Naive thymus-derived CD4-positive, alpha-beta T cell (primary cell): ENCODE results near the gene EXOG. TPM values are rescaled to one million over a fixed set of nuclear protein-coding genes. Genes with fewer than 3 reads are reported as not detected.
A peak's percentile ranks its signal among the peaks of the same experiment; 100 is the strongest.

ENCODE experiments used
- ATAC-seq: fragments of 150-1000 bp; cut with Tn5 transposase; 2 replicates; pipeline ENCODE4 v1.10.0; 2021; ENCODE audit warnings: mild to moderate bottlenecking, moderate library complexity
- CTCF ChIA-PET: fragments of 350-600 bp; sonication (Branson Sonifier 250); formaldehyde crosslinking; loops from one replicate; lab custom pipeline; 2021; ENCODE audit warnings: antibody characterized with exemption; lab: Charles Lee
- POLR2A ChIA-PET: fragments of 350-600 bp; sonication (Branson Sonifier 250); formaldehyde crosslinking; loops from one replicate; lab custom pipeline; 2021; ENCODE audit warnings: antibody characterized with exemption, inconsistent platforms; lab: Charles Lee
- DNase-seq, 9 donors: peaks; one replicate each; pipeline versions ENCODE4 v3.0.0 to v3.0.0-alpha.2; 2020 to 2022; ENCODE audit warnings: mixed read lengths in 1 of 9
- H3K27ac ChIP-seq: one replicate; pipeline ENCODE4 v1.7.0; 2013; ENCODE audit warnings: mild to moderate bottlenecking, low read depth, low read length, moderate library complexity
- H3K27me3 ChIP-seq, 2 donors: one replicate each; pipeline ENCODE4 v1.7.0; 2013; ENCODE audit warnings: low read length in 2 of 2, mild to moderate bottlenecking in 2 of 2, moderate library complexity in 2 of 2; ENCODE audit not compliant: control insufficient read depth in 2 of 2, insufficient read depth in 2 of 2
- H3K36me3 ChIP-seq, 3 experiments: 1 replicate in 2 of 3; 2 replicates in 1 of 3; pipeline ENCODE4 v1.7.0; 2013; ENCODE audit warnings: low read length in 3 of 3, mild to moderate bottlenecking in 3 of 3, moderate library complexity in 1 of 3; ENCODE audit not compliant: insufficient read depth in 3 of 3, control insufficient read depth in 2 of 3
- H3K4me1 ChIP-seq, 2 donors: one replicate each; pipeline ENCODE4 v1.7.0; 2013; ENCODE audit warnings: low read length in 2 of 2, mild to moderate bottlenecking in 2 of 2, moderate library complexity in 1 of 2; ENCODE audit not compliant: control insufficient read depth in 2 of 2, insufficient read depth in 2 of 2
- H3K4me3 ChIP-seq: 2 replicates; pipeline ENCODE4 v1.7.0; 2013; ENCODE audit warnings: mild to moderate bottlenecking, low read length
- H3K9me3 ChIP-seq, 3 experiments: 1 replicate in 2 of 3; 2 replicates in 1 of 3; pipeline ENCODE4 v1.7.0; 2013; ENCODE audit warnings: low read length in 3 of 3; ENCODE audit not compliant: control insufficient read depth in 2 of 3
- H3K27ac Mint-ChIP-seq, 9 donors: one replicate each; pipeline ENCODE4 v1.8.0; 2020 to 2022; ENCODE audit warnings: mixed read lengths in 9 of 9, mild to moderate bottlenecking in 8 of 9, moderate library complexity in 5 of 9, inconsistent platforms in 2 of 9
- H3K27me3 Mint-ChIP-seq, 5 donors: one replicate each; pipeline ENCODE4 v1.8.0; 2021 to 2022; ENCODE audit warnings: mixed read lengths in 5 of 5, mild to moderate bottlenecking in 1 of 5
- H3K36me3 Mint-ChIP-seq, 5 donors: one replicate each; pipeline ENCODE4 v1.8.0; 2020 to 2022; ENCODE audit warnings: mixed read lengths in 5 of 5, mild to moderate bottlenecking in 3 of 5, inconsistent platforms in 1 of 5
- H3K4me1 Mint-ChIP-seq, 7 donors: one replicate each; pipeline ENCODE4 v1.8.0; 2020 to 2022; ENCODE audit warnings: mixed read lengths in 7 of 7, mild to moderate bottlenecking in 3 of 7, inconsistent platforms in 1 of 7
- H3K4me3 Mint-ChIP-seq, 10 donors: one replicate each; pipeline ENCODE4 v1.8.0; 2020 to 2022; ENCODE audit warnings: mild to moderate bottlenecking in 10 of 10, mixed read lengths in 10 of 10, moderate library complexity in 6 of 10, inconsistent platforms in 2 of 10
- H3K9me3 Mint-ChIP-seq, 11 donors: one replicate each; pipeline ENCODE4 v1.8.0; 2020 to 2022; ENCODE audit warnings: mixed read lengths in 11 of 11, mild to moderate bottlenecking in 4 of 11, inconsistent platforms in 1 of 11, moderate library complexity in 1 of 11
- intact Hi-C, 2 donors: fragments of 100-400 bp; cut with micrococcal nuclease; formaldehyde crosslinking; loops; one replicate each; pipeline ENCODE4 v1.15.1; 2023
- polyA plus RNA-seq, 2 donors: library from polyadenylated mRNA; unstranded; fragments of 300-500 nt; fragmentation: Illumina TruSeq; gene quantifications; one replicate each; pipeline ENCODE4 v1.2.3, GENCODE V29; 2021
- total RNA-seq, 6 experiments: library from RNA in 5 of 6; stranded (reverse) in 5 of 6; gene quantifications; 1 replicate in 5 of 6; 2 replicates in 1 of 6; pipeline ENCODE4 v1.2.3 and lab custom pipeline; 2021 to 2026

Gene EXOG, protein sequence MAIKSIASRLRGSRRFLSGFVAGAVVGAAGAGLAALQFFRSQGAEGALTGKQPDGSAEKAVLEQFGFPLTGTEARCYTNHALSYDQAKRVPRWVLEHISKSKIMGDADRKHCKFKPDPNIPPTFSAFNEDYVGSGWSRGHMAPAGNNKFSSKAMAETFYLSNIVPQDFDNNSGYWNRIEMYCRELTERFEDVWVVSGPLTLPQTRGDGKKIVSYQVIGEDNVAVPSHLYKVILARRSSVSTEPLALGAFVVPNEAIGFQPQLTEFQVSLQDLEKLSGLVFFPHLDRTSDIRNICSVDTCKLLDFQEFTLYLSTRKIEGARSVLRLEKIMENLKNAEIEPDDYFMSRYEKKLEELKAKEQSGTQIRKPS
- total RNA-seq (10 to 100 TPM; 20.4 to 31.0 (median 21.3) TPM), polyA plus RNA-seq (1 to 10 TPM; 6.1 to 6.6 TPM), total RNA-seq (lab: John Stamatoyannopoulos, UW) (17.8 reads per million, percentile 48 among the genes with 10 or more reads in this experiment)

DNA sequence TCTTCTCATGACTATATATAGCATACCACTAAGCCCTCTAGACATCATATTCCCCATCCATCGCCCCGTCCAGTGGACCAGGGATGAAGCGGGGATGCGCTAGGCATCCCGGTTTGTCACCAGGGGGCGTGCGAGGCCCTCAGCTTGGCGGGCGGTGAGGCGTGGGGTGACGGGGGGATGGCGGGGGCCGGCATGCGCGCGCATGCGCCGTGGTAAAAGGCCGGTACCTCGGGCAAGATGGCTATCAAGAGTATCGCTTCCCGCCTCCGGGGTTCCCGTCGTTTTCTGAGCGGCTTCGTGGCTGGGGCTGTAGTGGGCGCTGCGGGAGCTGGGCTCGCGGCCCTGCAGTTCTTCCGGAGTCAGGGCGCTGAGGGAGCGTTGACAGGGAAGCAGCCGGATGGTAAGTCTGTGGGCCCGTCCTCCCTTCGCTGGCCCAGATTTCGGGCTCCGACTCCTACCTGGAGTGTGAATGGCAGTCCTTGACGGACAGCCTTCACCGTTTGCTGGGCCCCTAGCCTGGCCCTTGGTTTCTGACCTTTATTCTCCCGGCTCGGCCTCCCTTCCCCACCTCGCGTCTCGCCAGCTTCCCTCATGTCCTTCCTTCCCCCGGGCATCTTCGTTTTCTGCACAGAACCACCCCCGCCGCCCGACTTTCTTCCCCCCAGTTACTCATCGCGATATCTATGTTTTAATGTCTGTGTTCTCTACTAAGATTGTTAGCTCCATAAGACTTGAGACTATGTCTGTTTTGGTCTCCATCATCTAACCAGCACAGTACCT, at the start of gene EXOG:
EXOG (plus strand) TSS at position 210 of the 780 bp plus-strand sequence; CDS start at position 238, 28 bp downstream.
- peaks cover 0 to 16% (median 7%) of the 10 kb centered on the region in 3 experiments for H3K36me3 ChIP-seq
- ATAC-seq (peak; percentile 98), DNase-seq (peak; percentile 79 to 93 (median 89))
- POLR2A ChIA-PET: interaction anchor here (0.8 to 1.5 kb wide), 4 partner anchors 23 to 332 kb away, joined by 3 to 7 read pairs (median 4); partner anchors contain the start of gene OXSR1
- CTCF ChIA-PET: interaction anchor here (0.5 to 2.4 kb wide), 17 partner anchors 9 to 1812 kb away, joined by 3 to 15 read pairs (median 6); no protein-coding TSS in a partner anchor
- peaks cover 4 to 29% (median 24%) of the 10 kb centered on the region in 7 donors for H3K4me1 Mint-ChIP-seq
- intact Hi-C loops: loop anchor here (1.0 to 10.0 kb wide), 16 partner anchors 25 to 1503 kb away; partner anchors contain the start of genes ACAA1 (in 2 of the 2), MYD88 (in 2 of the 2), ACVR2B (in 1 of the 2) and EPM2AIP1 (in 1 of the 2)
- H3K9me3 Mint-ChIP-seq: no peaks in the 10 kb centered on the region
- H3K27ac ChIP-seq: peak within 1 kb of the TSS; percentile 75
- H3K4me1 ChIP-seq: peaks cover 0 to 8% of the 10 kb centered on the region in 2 donors
- peak within 1 kb of the TSS; percentile 92 for H3K4me3 ChIP-seq
- H3K27ac Mint-ChIP-seq: peak within 1 kb of the TSS; percentile 20 to 94 (median 86)
- no peaks in the 10 kb centered on the region for H3K27me3 ChIP-seq
- peak within 1 kb of the TSS; percentile 82 to 98 (median 95) for H3K4me3 Mint-ChIP-seq
- H3K9me3 ChIP-seq: no peaks in the 10 kb centered on the region
- H3K36me3 Mint-ChIP-seq: peaks cover 2 to 17% (median 5%) of the 10 kb centered on the region in 5 donors
- H3K27me3 Mint-ChIP-seq: no peaks in the 10 kb centered on the region

DNA sequence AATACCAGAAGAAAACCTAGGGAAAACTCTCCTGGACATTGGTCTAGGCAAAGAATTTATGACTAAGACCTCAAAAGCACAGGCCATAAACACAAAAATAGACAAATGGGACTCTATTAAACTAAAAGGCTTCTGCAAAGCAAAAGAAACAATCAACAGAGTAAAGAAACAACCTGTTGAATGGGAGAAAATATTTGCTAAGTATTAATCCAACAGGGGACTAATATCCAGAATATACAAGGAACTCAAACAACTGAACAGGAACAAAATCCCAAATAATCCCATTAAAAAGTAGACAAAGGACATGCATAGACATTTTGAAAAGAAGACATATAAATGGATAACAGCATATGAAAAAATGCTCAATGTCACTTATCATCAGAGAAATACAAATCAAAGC, 49.3 kb upstream of the EXOG start:
- peaks cover 0 to 15% (median 3%) of the 10 kb centered on the region in 11 donors for H3K9me3 Mint-ChIP-seq
- H3K36me3 ChIP-seq: no peaks in the 10 kb centered on the region
- DNase-seq (no peak), ATAC-seq (no peak)
- H3K9me3 ChIP-seq: no peaks in the 10 kb centered on the region
- no peak overlapping the region for H3K4me3 ChIP-seq
- H3K27me3 Mint-ChIP-seq: peaks cover 0 to 19% (median 0%) of the 10 kb centered on the region in 5 donors
- no peaks in the 10 kb centered on the region for H3K4me1 ChIP-seq
- H3K36me3 Mint-ChIP-seq: peaks cover 0 to 4% (median 0%) of the 10 kb centered on the region in 5 donors
- H3K27ac Mint-ChIP-seq: no peak overlapping the region
- H3K4me1 Mint-ChIP-seq: peaks cover 0 to 2% (median 0%) of the 10 kb centered on the region in 7 donors
- H3K27ac ChIP-seq: no peak overlapping the region
- H3K27me3 ChIP-seq: no peaks in the 10 kb centered on the region
- intact Hi-C loops: no loop called here
- no peak overlapping the region for H3K4me3 Mint-ChIP-seq
- POLR2A ChIA-PET: interaction anchor here (0.7 kb wide), 1 partner anchor 79 kb away, joined by 8 read pairs; no protein-coding TSS in a partner anchor
- CTCF ChIA-PET: interaction anchor here (0.7 to 1.7 kb wide), 2 partner anchors 60 to 100 kb away, joined by 3 to 5 read pairs; partner anchors contain the start of gene XYLB

DNA sequence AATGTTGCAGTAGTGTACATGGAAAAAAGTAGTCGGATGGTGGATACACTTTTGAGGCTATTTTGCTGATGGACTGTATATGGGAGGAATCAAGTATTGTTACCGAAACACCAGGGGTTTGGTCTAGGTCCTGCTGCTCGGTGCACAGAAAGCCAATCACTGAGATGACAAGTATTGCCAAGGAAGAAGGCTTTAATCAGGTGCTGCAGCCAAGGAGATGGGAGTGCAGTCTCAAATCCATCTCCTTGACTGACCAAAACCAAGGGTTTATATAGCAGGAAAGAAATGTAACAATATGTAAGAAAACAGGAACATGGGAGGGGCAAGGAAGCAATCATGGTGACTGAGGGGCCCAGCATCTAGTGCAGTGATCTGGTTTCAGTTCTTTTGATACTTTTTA, 45.3 kb upstream of the EXOG start:
- H3K36me3 ChIP-seq: no peaks in the 10 kb centered on the region
- ChIA-PET CTCF (no interaction called here), POLR2A (interaction anchor here (0.6 kb wide), 1 partner anchor 278 kb away, joined by 4 read pairs; no protein-coding TSS in a partner anchor)
- intact Hi-C loops: no loop called here
- H3K4me3 Mint-ChIP-seq: peak overlapping the region in 2 of 10 donors; percentile 30 to 34
- H3K4me1 ChIP-seq: peaks cover 2 to 9% of the 10 kb centered on the region in 2 donors
- no peaks in the 10 kb centered on the region for H3K9me3 ChIP-seq
- peak overlapping the region in 1 of 9 donors; percentile 28 for H3K27ac Mint-ChIP-seq
- DNase-seq: no peak
- peaks cover 0 to 10% (median 3%) of the 10 kb centered on the region in 11 donors for H3K9me3 Mint-ChIP-seq
- H3K27ac ChIP-seq: no peak overlapping the region
- no peaks in the 10 kb centered on the region for H3K27me3 ChIP-seq
- H3K27me3 Mint-ChIP-seq: peaks cover 0 to 29% (median 0%) of the 10 kb centered on the region in 5 donors
- H3K4me1 Mint-ChIP-seq: peaks cover 5 to 18% (median 12%) of the 10 kb centered on the region in 7 donors
- H3K36me3 Mint-ChIP-seq: peaks cover 0 to 4% (median 0%) of the 10 kb centered on the region in 5 donors
- no peak for ATAC-seq
- H3K4me3 ChIP-seq: no peak overlapping the region

DNA sequence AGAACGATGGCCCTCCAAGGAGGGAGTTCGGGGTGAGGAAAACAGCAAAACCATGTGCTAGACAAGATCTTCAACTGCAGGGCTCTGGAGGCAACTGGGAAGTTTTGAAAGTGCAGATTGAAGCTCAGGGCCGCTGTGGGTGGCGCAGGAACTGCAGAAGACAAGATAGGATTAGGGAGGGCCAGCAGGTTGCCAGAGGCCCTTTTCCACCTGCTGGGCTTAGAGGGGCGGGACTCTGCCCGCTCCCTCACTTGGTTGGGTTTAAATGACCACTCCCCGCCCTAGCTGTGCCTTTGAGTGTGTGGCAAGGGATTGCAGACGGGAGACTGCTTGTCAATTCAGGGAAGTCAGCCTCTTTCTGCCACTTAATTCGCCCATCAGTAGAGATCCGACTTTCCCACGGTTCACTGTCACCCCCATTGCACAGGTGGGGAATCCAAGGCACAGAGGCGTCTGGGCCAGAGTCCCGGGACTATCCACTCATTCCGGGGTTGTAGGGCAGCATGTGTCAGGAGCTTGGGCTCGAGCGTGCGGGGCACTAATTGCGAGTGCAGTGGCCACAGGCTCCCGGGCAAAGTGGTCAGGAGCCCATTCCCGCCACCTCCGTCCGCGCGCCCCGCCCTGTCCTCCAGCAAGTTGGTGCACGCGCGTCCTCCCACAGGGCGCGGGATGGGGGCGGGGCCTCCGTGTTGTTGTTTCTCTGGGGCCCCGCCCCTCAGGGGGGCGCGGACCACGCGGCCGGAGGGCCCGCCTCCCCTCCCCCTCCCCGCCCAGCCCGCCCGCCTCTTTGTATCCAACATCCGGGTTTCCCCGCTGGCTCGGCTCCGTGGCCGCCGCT, 42.8 kb upstream of the EXOG start, which contains the start of gene ACVR2B:
ACVR2B (plus strand) TSS at position 816 of the 838 bp plus-strand sequence. CDS start 433 bp downstream, outside the sequence.
- H3K27me3 ChIP-seq: no peaks in the 10 kb centered on the region
- CTCF ChIA-PET: interaction anchor here (1.3 kb wide), 1 partner anchor 479 kb away, joined by 4 read pairs; no protein-coding TSS in a partner anchor
- H3K4me1 Mint-ChIP-seq: peaks cover 7 to 32% (median 25%) of the 10 kb centered on the region in 7 donors

DNA sequence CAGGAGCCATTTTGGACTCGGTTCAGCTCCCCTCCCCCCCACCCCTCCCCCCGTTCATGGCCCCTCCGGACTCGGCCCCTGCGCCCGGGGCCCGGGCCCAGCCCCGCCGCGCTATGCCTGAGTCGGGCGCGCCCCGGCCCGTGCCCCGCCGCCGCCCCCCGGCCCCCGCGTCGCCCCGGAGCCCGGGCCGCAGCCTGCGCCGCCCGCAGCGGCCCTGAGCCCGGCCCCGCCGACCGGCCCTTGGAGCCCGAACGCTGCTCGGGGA, 42.3 kb upstream of the EXOG start:
- ChIA-PET POLR2A (interaction anchor here (0.7 to 1.6 kb wide), 3 partner anchors 22 to 317 kb away, joined by 3 to 4 read pairs (median 3); partner anchors contain the start of gene ACAA1), CTCF (interaction anchor here (1.3 kb wide), 1 partner anchor 479 kb away, joined by 4 read pairs; no protein-coding TSS in a partner anchor)
- H3K4me3 Mint-ChIP-seq: peak overlapping the region in 9 of 10 donors; percentile 29 to 97 (median 90)
- DNase-seq: no peak
- ATAC-seq: no peak
- peaks cover 0 to 4% (median 0%) of the 10 kb centered on the region in 5 donors for H3K36me3 Mint-ChIP-seq
- Histone ChIP-seq H3K4me3 (no peak overlapping the region), H3K4me1 (peaks cover 5 to 12% of the 10 kb centered on the region in 2 donors), H3K36me3 (no peaks in the 10 kb centered on the region), H3K27me3 (no peaks in the 10 kb centered on the region), H3K9me3 (no peaks in the 10 kb centered on the region), H3K27ac (peak overlapping the region; percentile 60)
- no peak overlapping the region for H3K27ac Mint-ChIP-seq
- peaks cover 7 to 37% (median 25%) of the 10 kb centered on the region in 7 donors for H3K4me1 Mint-ChIP-seq
- H3K9me3 Mint-ChIP-seq: peaks cover 0 to 10% (median 3%) of the 10 kb centered on the region in 11 donors
- H3K27me3 Mint-ChIP-seq: peaks cover 0 to 18% (median 0%) of the 10 kb centered on the region in 5 donors
- intact Hi-C loops: loop anchor here (1.0 to 2.0 kb wide), 9 partner anchors 25 to 317 kb away; partner anchors contain the start of genes OXSR1 (in 2 of the 2), XYLB (in 2 of the 2), ACAA1 (in 1 of the 2) and EXOG (in 1 of the 2)

More for the DNA sequence above, 42.8 kb upstream of the EXOG start, which contains the start of gene ACVR2B:
- H3K9me3 ChIP-seq: no peaks in the 10 kb centered on the region
- Mint-ChIP-seq H3K27ac (peak within 1 kb of the TSS; percentile 59 to 95 (median 91)), H3K36me3 (peaks cover 0 to 4% (median 0%) of the 10 kb centered on the region in 5 donors), H3K9me3 (peaks cover 0 to 10% (median 3%) of the 10 kb centered on the region in 11 donors), H3K4me3 (peak within 1 kb of the TSS; percentile 88 to 99 (median 97)), H3K27me3 (peaks cover 0 to 18% (median 0%) of the 10 kb centered on the region in 5 donors)
- DNase-seq: peak; percentile 20 to 83 (median 58)
- peak within 1 kb of the TSS; percentile 74 for H3K4me3 ChIP-seq
- H3K27ac ChIP-seq: peak within 1 kb of the TSS; percentile 60
- H3K4me1 ChIP-seq: peaks cover 5 to 12% of the 10 kb centered on the region in 2 donors
- peak; percentile 74 for ATAC-seq
- intact Hi-C loops: loop anchor here (1.0 to 2.0 kb wide), 4 partner anchors 43 to 316 kb away; partner anchors contain the start of genes OXSR1 (in 2 of the 2), ACAA1 (in 1 of the 2) and EXOG (in 1 of the 2)
- POLR2A ChIA-PET: interaction anchor here (0.7 to 1.6 kb wide), 6 partner anchors 11 to 316 kb away, joined by 3 to 4 read pairs (median 4); partner anchors contain the start of gene ACAA1
- no peaks in the 10 kb centered on the region for H3K36me3 ChIP-seq
